GM19238 (cell line): ENCODE measurements around the gene WIPF2.

Experiments used
- DNase-seq: peaks from one replicate; pipeline ENCODE4 v3.0.0; 2011; ENCODE audit warnings: low spot score; ENCODE audit not compliant: insufficient read length

Gene WIPF2

GRCh38 chr17:40326014-40326831 lies 107.1 kb downstream of the WIPF2 start:
- DNase-seq, result peak; percentile 54

GRCh38 chr17:40326832-40327199 lies 107.7 kb downstream of the WIPF2 start:
- DNase-seq, result no peak

GRCh38 chr17:40327244-40327729 lies 108.2 kb downstream of the WIPF2 start:
- no peak for DNase-seq

GRCh38 chr17:40327735-40328385 lies 108.8 kb downstream of the WIPF2 start:
- no peak for DNase-seq

GRCh38 chr17:40328386-40328766 lies 109.3 kb downstream of the WIPF2 start:
- no peak for DNase-seq

GRCh38 chr17:40329839-40330794 lies 111.0 kb downstream of the WIPF2 start:
- DNase-seq, result no peak

- no peak for DNase-seq
Observed at GRCh38 chr17:40330850-40331470, 111.9 kb downstream of the WIPF2 start.

- DNase-seq, result no peak
Observed at GRCh38 chr17:40331743-40332641, 112.9 kb downstream of the WIPF2 start.
